KG1 (cell line): Measurements from ENCODE around the gene DLG2.

Source experiments
- DNase-seq: peaks from one replicate; lab custom pipeline; 2025; lab: John Stamatoyannopoulos, UW

DLG2 gene

GRCh38 chr11:84097186-84097585 is 1530.0 kb downstream of the DLG2 start:
- no peak for DNase-seq

GRCh38 chr11:84091212-84091986 is 1535.7 kb downstream of the DLG2 start:
- no peak for DNase-seq

GRCh38 chr11:84089072-84090057 is 1537.8 kb downstream of the DLG2 start:
- DNase-seq = no peak

- no peak for DNase-seq
Measured at GRCh38 chr11:84071851-84072250, 1555.3 kb downstream of the DLG2 start.

GRCh38 chr11:84069048-84069447 is 1558.1 kb downstream of the DLG2 start:
- DNase-seq = no peak

- no peak for DNase-seq
Measured at GRCh38 chr11:84061726-84062125, 1565.4 kb downstream of the DLG2 start.

- DNase-seq = no peak
Measured at GRCh38 chr11:84056653-84057376, 1570.3 kb downstream of the DLG2 start.

- DNase-seq = no peak
Measured at GRCh38 chr11:84045146-84045545, 1582.0 kb downstream of the DLG2 start.

GRCh38 chr11:84044706-84045105 is 1582.4 kb downstream of the DLG2 start:
- no peak for DNase-seq

- no peak for DNase-seq
Measured at GRCh38 chr11:84036664-84037194, 1590.4 kb downstream of the DLG2 start.

- no peak for DNase-seq
Measured at GRCh38 chr11:84035645-84036044, 1591.5 kb downstream of the DLG2 start.

- no peak for DNase-seq
Measured at GRCh38 chr11:84034484-84034883, 1592.7 kb downstream of the DLG2 start.

- DNase-seq = no peak
Measured at GRCh38 chr11:84024266-84024665, 1602.9 kb downstream of the DLG2 start.

GRCh38 chr11:84022695-84023094 is 1604.4 kb downstream of the DLG2 start:
- DNase-seq = no peak

- no peak for DNase-seq
Measured at GRCh38 chr11:84022201-84022600, 1604.9 kb downstream of the DLG2 start.

- DNase-seq = no peak
Measured at GRCh38 chr11:84021291-84021690, 1605.9 kb downstream of the DLG2 start.

- no peak for DNase-seq
Measured at GRCh38 chr11:84019571-84020194, 1607.5 kb downstream of the DLG2 start.

GRCh38 chr11:84014539-84014938 is 1612.6 kb downstream of the DLG2 start:
- no peak for DNase-seq

GRCh38 chr11:84012171-84012826 is 1614.8 kb downstream of the DLG2 start:
- no peak for DNase-seq

- DNase-seq = no peak
Measured at GRCh38 chr11:84003181-84003580, 1624.0 kb downstream of the DLG2 start.

- DNase-seq = no peak
Measured at GRCh38 chr11:83998921-83999320, 1628.2 kb downstream of the DLG2 start.
